ENCODE data around the gene PPP2R2B.

The PPP2R2B gene

DNA sequence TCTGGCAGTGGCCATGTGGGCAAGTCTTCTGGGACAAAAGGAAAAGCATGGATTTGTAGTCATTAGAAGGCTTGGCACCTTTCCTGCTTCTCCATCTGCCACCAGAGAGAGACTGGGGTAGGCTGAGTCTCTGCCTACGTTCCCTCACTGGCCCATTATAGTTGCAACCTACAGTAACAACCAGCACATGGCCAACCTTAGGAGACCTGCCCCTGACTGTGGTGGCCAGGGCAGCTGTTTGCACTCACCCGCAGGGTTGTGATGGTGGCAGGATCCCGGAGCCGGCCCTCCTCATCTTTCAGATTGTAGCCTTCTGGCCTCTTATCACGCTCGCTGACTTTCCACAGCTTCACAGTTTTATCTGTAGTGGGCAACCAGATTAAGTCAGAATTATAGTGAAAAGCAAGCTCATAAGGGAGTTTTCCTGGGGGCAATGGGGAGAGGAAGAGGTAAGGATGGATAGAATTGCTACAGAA lies 187.6 kb downstream of the PPP2R2B start:
- no peak for DNase-seq

DNA sequence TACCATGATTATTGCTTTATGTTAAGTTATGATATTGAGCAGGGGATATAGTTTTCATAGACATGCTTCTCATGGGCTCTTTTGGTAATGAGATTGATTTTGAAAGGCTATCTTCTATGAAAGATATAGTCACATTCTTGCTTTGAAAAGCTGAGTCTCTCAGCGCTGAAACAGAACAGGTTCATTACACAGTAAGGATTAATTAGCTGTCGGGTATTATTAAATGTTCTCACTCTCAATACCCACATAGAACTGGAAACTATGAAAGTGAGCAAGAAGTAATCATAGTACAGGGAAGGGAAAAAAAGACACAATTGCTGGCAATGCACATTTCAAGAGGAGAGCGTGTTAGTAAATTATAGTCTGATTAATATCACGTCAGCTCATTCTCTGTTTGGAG lies 190.9 kb downstream of the PPP2R2B start:
- DNase-seq = no peak

DNA sequence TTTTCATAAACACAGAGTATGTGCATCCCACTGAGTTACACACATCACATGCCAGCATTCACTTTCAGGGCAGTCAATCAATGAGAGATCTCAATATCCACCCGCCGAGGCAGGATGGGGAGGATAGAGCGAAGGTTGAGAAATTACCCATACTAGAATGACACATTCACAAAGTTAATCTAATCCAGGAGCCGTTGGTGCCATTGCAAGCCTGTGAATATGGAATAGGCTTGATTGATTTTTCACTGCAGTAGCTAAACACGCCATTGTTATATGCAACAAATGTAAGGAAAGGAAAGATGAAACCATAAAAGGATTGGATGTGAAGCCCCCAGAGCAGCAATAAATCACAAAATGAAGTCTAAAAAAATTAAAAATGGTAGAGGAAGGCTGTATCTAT lies 194.7 kb downstream of the PPP2R2B start:
- no peak for DNase-seq

DNA sequence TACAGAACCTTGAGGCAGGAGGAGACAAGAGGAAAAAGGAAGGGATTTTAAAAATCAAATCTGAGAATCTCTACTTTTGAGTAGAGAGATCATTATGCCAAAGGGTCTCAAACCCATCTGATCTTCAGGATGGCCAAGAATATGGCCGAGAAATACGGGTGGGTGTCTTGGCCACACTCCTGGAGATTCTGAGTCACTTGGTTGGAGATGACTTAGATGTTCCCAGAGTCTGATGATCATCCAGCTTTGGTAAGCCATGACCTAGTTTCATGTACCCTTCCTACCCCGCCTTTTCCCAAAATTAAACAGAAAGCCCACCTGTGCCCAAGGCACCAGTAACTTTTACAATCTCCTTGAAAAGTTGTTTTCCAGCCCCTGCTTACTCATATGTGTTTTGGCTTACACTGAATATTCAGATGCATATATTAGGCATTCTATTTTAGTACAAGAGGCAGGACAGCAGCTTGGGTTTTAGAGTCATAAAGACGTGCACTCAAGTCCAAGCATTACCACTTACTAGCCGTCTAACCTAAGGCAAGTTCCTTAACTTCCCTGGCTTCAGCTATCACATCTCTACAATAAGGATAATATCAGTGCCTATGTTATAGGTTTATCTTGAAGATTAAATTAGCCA lies 195.5 kb downstream of the PPP2R2B start:
- no peak for DNase-seq

DNA sequence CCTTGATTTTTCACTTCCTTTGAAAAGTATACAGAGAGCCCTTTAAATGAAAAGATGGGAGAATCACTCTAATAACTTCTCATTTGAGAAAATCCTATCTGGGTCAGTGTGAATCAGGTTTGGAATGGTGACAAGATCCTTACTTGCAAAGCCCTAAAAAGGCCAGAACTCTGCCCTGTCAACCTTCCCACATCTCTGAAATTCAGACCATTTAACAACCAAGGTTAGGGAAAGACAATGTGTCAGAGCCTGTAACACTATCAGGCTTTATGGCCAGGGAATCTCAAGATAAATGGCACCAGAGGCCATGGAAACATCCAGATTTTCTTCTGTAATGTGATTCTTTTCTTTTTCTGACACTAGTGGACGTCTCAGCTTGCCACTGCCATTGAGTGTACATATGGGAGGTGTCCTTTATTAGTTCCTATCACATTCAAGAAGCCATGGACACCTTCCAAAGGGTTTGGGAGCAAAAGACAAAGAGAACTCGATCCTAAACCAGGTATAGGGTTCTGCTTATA lies 196.9 kb downstream of the PPP2R2B start:
- no peak for DNase-seq

DNA sequence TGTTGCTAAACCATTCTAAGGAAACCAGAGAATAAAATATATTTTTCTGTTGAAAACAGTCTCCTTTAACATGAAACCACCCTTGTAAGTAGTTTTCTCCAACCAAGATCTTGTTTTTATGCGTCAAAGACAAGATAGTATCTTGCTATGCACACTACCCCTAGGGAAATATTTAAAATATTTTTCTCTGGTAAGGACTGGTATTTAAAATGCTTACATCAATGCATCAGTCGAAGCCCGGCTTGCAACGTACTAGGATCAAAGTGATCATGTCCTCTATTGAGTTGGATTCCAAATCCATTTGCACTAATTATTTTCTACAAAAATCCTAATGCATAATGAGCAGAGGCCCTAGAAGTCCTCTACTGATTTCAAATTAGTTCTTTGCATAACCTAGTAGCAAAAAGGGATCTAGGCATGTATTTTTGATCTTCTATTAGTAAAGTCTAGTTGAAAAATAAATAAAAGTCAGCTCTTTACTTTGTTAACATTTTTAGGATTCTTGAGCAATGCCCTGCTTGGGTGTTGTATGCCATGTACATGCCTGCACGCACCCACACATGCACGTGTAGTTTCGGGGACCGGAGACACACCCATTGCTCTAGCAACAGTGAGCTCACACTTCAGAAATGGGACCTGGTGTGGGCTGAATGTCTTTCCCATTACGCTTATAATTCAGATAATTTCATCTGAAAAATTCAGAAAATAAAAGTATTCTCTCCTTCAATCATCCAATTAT lies 197.5 kb downstream of the PPP2R2B start:
- DNase-seq = no peak

DNA sequence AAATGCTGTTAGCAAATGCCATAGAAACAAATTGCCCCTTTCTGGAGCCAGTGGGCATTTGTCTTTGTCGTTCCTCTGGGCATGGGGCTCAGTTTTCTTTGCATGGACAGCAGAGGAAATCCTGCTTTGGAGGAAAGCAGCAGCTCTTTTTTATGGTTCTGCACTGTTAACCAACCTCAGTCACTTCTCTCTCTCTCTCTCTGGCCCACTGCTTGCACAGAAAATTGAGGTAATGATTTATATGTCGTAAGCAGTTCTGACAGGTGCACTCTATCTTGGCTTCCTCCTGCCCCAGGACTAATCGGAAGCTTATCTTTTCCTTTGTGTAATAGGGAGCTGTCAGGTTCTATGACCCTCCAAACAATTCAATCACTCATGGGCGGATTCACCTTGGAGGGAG lies 202.9 kb downstream of the PPP2R2B start:
- no peak for DNase-seq

DNA sequence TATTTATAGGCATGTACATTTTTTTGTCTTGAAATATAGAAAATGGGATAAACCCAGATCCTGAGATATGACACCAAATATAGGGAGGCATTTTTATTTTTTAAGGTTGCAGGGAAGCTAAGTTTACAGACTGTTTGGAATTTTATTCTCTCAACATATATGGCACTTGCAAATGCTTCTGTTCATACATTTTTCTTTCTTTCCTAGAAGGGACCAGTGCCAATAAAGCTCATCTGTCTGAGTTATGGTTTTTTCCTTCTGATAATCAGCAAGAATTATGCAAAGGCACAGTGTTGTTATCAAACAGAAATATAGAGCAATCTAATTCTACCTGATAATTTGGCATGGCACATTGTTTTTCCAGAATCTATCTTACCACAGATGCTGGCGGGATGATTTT lies 205.7 kb downstream of the PPP2R2B start:
- no peak for DNase-seq

DNA sequence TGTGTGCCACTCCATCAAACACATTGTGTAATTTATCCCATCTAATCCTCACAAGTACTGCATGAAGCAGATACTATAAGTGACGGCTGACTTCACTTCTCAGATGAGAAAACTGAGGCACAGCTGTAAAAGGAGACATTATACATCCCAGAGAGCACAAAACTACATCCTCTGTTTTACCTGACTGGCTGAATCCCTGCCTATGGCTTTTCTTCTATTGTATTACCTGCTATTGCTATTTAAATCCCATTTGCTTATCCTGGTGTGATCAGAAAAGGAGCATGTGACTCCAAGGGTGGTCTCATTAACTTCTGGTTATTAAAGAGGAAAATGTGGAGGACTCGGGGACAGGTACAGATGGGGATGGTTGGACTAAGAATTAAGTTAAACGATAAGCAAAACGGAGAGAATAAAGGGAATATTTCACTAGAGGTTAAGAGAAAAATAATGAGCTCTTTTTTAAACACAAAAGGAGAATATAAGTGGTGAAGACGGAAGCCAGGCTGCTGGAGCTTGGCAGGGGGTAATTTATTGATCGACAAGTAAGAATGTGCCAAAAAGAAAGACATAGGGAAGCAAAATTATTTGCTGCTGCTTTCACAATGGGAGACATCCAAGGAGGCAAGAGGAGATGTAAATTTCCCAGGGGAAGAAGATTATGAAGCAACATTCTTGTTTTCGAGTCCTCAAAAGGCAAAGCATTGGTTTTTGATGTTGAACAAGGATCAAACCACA lies 206.8 kb downstream of the PPP2R2B start:
- DNase-seq = no peak

DNA sequence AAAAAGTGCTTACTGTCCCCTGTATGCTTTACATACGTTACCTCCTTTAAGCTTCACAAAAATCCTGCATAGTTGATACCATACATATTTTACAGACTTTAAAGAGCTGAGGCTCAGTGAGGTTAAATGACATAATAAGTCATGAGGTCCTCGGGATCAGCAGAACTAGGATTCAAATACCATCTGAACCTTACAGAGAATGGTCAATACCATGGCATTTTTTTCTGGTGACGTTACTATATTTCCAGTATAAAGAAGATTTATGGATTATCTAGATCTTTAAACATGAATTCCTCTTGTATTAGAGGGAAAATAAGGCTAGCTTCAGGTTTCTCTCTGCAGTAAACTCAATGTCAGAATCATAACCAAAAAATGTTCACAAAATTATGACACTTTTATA lies 208.9 kb downstream of the PPP2R2B start:
- no peak for DNase-seq

DNA sequence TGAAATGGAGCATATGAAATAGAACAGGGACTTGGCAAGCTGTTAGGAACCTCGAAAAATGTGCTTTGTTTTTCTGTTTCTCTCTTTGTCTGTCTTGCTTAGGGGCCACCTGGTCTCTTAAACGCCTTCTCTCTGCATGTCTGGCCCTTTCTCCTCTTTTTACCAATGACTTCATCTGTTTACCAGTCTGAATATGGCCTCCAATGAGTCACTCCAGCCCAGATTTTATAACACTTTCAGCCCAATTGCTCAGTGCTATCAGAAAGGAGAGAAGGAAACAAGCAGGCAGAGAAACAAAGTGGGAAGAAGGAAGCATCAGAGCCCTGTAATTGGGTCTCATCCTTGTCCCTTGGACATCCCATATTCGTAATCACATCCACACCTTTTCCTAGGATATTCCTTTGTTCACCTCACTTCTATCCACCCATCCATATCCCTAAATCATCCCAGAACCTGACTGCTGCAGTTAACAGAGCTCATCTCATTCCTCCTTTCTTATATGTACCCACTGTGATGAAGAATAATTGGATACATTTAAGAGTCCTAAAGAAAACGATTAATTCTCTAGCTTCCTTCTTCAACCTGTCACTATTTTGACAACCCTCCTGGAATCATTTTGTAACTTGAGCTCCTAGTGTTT lies 210.8 kb downstream of the PPP2R2B start:
- no peak for DNase-seq

DNA sequence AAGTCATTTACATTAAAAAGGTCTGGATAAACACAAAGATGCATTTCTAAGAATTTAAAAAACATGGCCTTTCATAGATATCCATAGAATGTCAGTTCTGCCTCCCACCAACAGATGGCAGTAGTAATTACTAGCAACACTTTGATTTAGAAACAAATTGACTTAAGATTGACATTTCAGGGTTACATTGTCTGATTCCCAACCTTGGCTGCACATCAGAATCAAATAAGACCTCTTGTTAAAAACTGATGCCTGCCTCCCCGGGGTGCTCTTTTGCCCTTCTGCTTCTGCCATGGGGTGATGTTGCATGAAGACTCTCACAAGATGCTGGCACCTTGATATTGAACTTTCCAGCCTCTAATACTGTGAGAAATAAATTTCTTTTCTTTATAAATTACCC lies 216.3 kb downstream of the PPP2R2B start:
- peak in 1 of 2 donors; percentile 1 for DNase-seq

DNA sequence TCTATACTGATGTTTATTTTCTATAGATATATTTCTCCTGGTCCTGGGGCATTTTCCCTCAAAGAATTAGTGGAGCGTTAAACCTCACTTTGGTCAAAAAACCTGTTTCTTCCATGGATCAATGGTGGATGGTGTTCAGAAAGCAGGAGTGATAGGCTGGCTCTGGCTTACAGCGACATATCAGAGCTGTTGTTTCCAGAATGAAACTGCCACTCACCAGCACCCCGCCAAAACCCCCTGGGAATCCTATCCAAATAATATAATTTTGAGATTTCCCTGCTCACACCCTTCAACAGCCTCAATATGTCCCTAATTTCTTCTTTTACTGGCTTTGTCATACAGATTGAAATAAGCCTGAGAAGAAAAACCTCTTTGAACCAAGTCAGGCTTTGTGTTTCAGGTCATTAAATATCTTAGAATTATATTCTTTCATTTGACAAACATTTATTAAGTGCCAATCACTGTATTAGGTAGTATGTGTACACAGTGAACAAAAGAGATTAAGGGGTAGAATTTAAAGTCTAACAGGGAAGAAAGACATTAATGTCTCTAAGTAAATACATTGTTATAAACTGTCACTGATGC lies 218.1 kb downstream of the PPP2R2B start:
- DNase-seq = no peak

DNA sequence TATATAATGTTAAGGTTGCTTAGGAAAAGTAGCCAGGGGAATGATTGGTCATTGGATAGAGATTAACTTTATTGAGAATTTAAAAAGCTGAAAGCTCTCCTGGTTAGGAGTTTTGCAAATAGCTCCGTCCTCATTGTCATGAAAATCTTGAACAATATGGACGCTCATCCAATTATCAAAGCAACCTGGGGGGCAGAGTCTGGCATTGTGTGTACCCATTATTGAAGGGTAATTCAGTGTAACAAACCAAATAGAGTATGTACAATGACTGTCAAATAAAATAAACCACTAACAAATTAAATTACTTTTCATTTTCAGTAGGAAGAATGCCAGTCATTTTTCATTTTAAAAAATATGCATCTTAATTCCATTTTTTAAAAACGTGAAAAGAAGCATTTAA lies 218.6 kb downstream of the PPP2R2B start:
- DNase-seq = no peak

DNA sequence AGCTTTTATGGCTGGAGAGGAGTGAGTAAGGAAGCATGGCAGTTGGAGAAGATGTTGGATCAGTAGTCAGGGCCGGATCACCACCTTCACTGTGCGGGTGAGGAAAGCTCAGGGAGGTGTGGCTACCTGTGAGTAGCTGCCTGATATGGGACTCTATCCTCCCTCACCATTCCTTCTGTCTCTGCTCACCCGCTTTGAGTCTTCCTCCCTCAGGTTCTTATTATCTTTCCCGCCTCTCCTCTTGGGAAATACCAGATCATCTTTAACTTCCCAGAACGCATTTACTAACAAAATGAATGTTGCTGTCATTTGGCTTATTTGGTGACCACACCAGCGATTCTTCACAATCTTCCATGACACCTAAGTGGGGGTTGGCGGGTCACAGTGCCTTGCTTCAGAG lies 221.9 kb downstream of the PPP2R2B start:
- no peak for DNase-seq

DNA sequence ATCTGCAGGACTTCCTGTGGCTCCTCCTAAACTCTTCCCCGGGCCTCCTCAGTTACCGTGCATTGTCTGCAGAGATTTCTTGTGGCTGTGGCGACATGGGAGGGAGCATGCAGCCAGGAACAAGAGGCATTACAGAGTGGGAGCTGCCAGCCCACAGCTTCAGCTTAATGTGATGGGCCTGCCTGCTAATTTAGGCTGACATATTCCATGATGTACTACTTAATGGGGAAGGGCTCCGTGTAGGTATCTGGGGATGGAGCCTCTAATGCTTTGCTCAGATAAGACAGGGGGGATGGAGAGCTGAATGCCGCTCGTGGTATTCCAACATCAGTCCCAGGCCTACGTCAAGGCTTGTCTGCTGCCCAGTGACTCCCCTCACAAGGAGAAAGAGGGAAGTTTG lies 225.0 kb downstream of the PPP2R2B start:
- DNase-seq = no peak

DNA sequence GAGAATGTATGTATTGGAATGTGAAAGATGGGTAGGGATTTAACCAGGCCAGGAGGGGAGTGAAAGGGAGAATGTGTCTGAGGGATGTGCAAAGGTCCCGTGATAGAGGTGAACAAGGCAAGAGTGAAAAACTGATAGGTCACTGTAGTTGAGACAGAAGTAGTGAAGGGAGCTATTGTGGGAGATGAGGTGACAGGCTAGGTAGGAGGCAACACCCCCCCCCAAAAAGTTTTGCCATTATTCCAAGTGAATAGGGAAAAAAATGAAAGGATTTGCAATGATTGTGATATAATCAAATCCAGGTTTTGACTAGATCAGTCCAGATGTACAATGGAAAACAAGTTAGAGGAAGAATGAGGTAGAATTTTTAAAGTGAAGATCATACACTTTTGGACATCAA lies 226.0 kb downstream of the PPP2R2B start:
- DNase-seq = no peak

DNA sequence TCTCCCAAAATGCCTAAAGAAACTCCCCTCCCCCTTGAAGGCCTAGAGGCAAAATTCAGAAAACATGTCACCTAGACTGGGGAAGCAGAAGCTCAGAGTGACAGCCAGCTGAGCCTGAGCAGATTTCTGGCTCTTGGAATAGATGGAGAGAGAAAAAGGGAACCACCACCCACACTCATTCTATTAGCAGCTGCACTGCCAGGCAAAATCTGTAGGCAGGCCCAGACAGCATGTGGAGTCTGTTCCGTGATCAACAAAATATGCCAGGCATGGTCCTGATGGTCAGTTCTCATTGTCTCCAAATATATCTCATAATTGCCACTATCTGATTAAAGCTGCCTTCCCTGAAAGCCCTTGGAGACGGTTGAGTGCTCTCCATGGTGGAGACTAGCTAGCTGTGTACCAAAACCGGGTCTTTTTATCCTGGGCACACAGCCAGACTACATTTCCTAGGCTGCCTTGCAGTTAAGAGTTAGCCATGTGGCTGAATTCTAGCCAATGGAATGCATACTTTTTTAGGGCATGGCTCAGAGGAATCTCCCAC lies 230.8 kb downstream of the PPP2R2B start:
- DNase-seq = no peak

DNA sequence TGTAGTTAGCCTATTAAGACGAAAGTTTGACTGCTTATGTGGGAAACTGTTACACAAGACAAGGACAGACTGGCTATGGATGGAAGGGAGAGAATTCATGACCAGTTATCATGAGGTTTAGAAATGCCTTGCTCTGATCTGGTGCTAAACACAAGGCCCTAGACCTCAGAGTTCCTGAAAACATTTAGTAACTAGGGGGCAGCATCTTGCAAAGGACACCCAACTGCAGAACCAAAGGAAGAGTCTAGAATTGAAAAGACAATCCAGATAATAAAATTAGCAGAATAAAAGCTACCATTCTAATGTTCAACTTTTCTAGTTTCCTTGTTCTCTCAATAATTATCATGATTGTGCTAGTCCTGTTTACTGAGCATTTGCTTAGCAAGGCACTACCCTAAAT lies 232.1 kb downstream of the PPP2R2B start:
- DNase-seq = no peak

DNA sequence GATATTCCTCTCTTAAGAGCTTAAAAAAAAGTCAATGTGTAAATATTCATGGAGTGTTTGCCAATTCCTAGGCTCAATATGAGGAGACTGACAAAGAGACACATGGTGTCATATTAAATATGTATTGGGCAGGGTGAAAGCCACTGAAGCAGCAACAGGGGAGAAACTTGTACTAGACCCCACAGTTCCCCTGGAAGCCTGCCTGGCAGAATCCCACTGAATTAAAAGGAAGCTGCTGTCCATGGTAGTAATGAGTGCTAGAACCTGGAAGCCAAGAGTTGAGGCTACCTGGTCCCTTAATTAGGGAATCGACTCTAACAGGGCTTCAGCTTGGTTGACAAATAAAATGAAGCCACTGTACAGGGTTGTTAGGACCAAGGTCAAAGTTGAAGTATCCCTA lies 233.2 kb downstream of the PPP2R2B start:
- no peak for DNase-seq

DNA sequence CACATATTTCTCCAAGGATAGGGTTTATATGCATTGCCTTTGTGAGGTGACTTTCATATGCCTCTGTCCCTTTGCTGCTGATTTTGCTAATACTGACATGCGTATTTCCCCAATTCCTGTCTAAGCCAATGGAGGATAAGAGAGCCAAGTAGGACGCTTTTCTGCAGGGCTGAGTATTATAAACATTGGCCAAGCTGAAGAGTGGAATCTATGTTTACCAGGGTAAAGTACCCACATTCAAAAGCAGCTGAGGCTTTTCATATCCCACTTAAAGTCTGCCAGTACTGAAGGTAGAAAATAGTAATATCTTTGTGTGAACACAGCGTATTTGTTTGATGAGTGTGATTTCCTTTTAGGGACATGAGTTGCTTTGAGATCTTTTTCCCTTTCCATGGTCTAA lies 233.7 kb downstream of the PPP2R2B start:
- no peak for DNase-seq

DNA sequence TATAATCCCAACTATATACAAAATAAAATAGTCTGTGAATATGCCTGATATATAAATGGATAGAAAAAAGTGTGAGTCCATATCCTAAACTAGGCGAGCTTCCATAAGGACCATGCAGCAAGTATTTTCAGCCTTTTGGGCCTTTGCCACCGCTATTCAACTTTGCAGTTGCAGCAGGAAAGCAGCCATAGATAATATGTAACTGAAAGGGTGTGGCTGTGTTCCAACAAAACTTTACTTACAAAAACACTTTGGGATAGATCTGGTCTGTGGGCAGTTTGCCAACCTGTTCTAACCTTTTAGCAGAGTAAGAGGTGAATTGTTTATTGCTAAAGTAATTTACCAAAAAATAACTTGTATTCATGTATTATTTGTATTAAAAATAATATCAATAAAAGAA lies 234.8 kb downstream of the PPP2R2B start:
- no peak for DNase-seq

DNA sequence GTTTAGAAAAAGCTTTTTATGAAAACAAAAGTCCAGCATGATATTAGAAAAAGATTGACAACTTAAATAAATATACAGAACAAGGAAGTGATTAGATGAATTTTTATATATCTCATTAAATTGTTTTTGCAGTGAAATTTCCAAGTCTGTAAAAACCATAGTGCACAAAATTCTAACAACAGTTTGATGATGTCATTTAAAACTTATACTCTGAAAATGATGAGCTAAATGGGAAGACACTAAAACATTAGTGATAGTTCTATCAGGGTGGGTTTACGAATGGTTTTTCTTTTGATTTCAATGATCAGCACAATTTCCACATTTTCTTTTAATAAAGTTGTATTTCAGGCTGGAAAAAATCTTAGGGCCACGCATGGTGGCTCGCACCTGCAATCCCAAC lies 236.1 kb downstream of the PPP2R2B start:
- DNase-seq = no peak

All from activated CD4-positive, alpha-beta T cell treated with anti-CD3 and anti-CD28 coated beads for 4 hours (primary cell).